ENCODE results near the gene KIAA1671. TPM values are rescaled to one million over a fixed set of nuclear protein-coding genes. Genes with fewer than 3 reads are reported as not detected.

The KIAA1671 gene
- total RNA-seq, 1 experiment from 2014 or later = 63.1 TPM

DNA sequence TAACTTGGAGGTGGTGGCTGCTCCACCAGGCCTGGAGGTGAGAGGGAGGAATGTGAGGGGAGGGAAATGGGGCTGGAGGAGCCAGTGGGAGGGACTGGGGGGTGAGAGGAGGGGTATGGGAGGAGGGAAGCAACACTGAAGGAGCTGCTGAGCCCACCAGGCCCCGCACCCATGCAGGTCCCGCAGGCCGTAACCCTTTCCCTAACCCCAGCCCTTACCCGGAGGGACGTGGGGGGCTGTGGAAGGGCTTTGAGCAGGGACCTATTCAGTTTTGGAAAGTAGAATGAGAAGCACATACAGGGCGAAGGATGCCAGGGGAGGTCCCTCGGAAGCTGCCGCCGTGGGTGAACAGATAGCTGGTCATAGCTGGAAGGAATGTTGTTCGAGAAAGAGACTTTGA lies 213.3 kb downstream of the KIAA1671 start:
- Mint-ChIP-seq H3K9me3 (ENCODE audit: low read depth, unreplicated experiment) (no peaks in the 10 kb centered on the region), H3K27ac (ENCODE audit: unreplicated experiment) (no peak overlapping the region), H3K4me1 (ENCODE audit: low read depth, unreplicated experiment) (peaks cover 55% of the 10 kb centered on the region), H3K36me3 (ENCODE audit: insufficient read depth, unreplicated experiment) (peaks cover 16% of the 10 kb centered on the region), H3K27me3 (ENCODE audit: unreplicated experiment) (no peaks in the 10 kb centered on the region), H3K4me3 (ENCODE audit: low read depth, unreplicated experiment) (no peak overlapping the region)
- no TSS peak for BruUV-seq (replicated peaks)
- TF ChIP-seq, protein P1, sequence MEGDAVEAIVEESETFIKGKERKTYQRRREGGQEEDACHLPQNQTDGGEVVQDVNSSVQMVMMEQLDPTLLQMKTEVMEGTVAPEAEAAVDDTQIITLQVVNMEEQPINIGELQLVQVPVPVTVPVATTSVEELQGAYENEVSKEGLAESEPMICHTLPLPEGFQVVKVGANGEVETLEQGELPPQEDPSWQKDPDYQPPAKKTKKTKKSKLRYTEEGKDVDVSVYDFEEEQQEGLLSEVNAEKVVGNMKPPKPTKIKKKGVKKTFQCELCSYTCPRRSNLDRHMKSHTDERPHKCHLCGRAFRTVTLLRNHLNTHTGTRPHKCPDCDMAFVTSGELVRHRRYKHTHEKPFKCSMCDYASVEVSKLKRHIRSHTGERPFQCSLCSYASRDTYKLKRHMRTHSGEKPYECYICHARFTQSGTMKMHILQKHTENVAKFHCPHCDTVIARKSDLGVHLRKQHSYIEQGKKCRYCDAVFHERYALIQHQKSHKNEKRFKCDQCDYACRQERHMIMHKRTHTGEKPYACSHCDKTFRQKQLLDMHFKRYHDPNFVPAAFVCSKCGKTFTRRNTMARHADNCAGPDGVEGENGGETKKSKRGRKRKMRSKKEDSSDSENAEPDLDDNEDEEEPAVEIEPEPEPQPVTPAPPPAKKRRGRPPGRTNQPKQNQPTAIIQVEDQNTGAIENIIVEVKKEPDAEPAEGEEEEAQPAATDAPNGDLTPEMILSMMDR (IDR thresholded peaks at IDR 0.05; ENCODE audit: unreplicated experiment) = no peak
- intact Hi-C loops (cut with micrococcal nuclease; ENCODE audit: unreplicated experiment) = no loop called here
- DNase-seq = no peak
- CTCF ChIA-PET = interaction anchor here (0.6 to 2.6 kb wide), 2 partner anchors 45 to 53 kb away, joined by 3 to 8 read pairs; no protein-coding TSS in a partner anchor

DNA sequence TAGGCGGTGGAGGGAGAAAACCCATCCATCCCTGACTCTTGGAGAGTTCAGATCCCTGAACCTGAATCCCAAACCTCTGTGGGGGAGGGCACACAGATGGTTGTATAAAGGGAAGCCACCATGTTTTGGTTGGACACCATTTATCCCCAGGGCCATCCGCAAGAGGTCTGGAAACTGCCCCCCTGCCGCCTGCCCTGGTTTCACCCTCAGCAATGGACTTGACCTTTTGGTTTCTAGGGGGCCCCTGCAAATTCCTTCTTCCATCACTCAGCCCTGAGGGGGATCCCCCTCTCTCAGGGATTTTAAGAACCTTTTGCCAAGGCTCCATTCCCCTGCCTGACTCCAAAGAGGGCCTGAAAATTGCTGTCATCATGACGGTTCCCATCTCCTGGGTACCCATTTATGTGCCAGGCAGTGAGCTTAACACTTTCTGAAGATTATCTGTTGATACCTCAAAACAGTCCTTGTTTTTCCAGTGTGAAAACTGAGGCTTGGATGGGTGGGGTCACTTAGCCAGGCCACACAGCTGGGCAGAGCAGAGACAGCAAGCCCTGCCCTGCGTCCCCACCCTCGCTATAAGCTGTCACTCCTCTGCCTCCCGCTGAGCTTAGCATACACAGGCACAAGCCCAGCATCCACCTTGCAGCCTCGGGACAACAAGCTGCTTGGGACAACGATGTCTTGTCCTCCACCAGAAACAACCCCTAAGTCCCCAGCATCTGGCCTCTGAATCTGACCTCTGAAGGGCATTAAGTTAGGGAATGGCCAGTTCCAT lies 213.9 kb downstream of the KIAA1671 start:
- CTCF ChIA-PET = interaction anchor here (0.5 to 2.6 kb wide), 6 partner anchors 24 to 555 kb away, joined by 3 to 12 read pairs (median 4); no protein-coding TSS in a partner anchor
- Mint-ChIP-seq H3K27ac (ENCODE audit: unreplicated experiment) (no peak overlapping the region), H3K27me3 (ENCODE audit: unreplicated experiment) (no peaks in the 10 kb centered on the region), H3K4me3 (ENCODE audit: low read depth, unreplicated experiment) (no peak overlapping the region), H3K4me1 (ENCODE audit: low read depth, unreplicated experiment) (peaks cover 55% of the 10 kb centered on the region), H3K36me3 (ENCODE audit: insufficient read depth, unreplicated experiment) (peaks cover 18% of the 10 kb centered on the region), H3K9me3 (ENCODE audit: low read depth, unreplicated experiment) (no peaks in the 10 kb centered on the region)
- DNase-seq = no peak
- BruUV-seq (replicated peaks) = no TSS peak
- TF ChIP-seq, protein P1 (IDR thresholded peaks at IDR 0.05; ENCODE audit: unreplicated experiment) = no peak
- intact Hi-C loops (cut with micrococcal nuclease; ENCODE audit: unreplicated experiment) = no loop called here

DNA sequence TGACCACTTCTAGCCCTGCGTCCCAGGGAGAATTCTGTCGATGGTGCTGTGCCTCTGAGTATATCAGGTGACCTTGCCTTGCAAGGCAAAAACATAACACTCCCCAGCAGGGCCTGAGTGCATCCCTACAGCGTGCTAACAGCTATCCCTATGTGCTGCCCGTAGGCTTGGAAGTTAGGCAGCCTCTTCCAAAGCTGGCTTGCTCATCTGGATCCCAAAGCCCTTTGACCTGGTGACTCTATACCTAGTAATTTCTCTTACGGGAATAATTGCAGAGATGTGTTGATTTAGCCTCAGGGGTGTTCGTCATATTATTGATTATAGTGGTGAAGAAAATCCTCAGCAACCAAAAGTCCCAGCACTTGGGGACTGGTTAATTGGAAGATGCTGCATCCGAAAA lies 214.6 kb downstream of the KIAA1671 start:
- peak; percentile 16 for DNase-seq
- intact Hi-C loops (cut with micrococcal nuclease; ENCODE audit: unreplicated experiment) = no loop called here
- peak overlapping the region; percentile 61 for H3K27ac Mint-ChIP-seq (ENCODE audit: unreplicated experiment)
- peaks cover 18% of the 10 kb centered on the region for H3K36me3 Mint-ChIP-seq (ENCODE audit: insufficient read depth, unreplicated experiment)
- BruUV-seq (replicated peaks) = no TSS peak
- CTCF ChIA-PET = interaction anchor here (0.5 to 2.6 kb wide), 6 partner anchors 24 to 555 kb away, joined by 3 to 12 read pairs (median 4); no protein-coding TSS in a partner anchor
- H3K27me3 Mint-ChIP-seq (ENCODE audit: unreplicated experiment) = no peaks in the 10 kb centered on the region
- H3K4me1 Mint-ChIP-seq (ENCODE audit: low read depth, unreplicated experiment) = peaks cover 55% of the 10 kb centered on the region
- H3K4me3 Mint-ChIP-seq (ENCODE audit: low read depth, unreplicated experiment) = peak overlapping the region; percentile 14
- no peaks in the 10 kb centered on the region for H3K9me3 Mint-ChIP-seq (ENCODE audit: low read depth, unreplicated experiment)
- TF ChIP-seq, protein P1 (IDR thresholded peaks at IDR 0.05; ENCODE audit: unreplicated experiment) = no peak

DNA sequence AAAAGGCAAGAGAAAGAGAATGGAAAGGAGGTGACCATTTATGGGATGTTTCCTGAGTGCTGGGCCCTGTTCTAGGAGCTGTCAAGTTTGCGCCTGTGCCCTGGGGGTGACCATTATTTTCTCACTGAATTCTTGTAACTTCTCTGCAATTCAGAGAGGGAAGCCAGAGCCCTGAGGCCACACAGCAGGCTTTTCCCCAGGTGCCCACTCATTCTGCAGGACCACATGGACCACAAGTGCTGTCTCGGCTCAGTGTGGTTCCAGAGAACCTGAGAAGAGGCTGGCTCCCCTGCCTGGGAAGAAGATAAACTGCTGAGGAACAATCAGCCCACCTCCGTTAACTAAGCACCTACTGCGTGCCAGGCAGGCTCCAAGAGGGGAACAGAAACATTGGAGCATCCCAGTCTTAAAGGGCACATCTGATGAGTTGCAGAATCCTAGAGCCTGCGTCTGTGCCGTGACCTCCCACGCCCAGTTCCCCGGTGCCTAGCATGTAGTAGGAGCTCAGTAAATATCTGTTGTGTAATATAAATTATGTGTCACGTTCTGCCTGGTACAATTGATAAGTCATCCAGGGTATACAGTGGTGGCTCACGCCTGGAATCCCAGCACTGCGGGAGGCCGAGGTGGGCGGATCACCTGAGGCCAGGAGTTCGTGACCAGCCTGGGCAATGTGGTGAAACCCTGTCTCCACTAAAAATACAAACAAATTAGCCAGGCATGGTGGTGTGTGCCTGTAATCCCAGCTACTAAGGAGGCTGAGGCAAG lies 215.5 kb downstream of the KIAA1671 start:
- H3K4me1 Mint-ChIP-seq (ENCODE audit: low read depth, unreplicated experiment) = peaks cover 55% of the 10 kb centered on the region
- TF ChIP-seq, protein P1 (IDR thresholded peaks at IDR 0.05; ENCODE audit: unreplicated experiment) = no peak
- no TSS peak for BruUV-seq (replicated peaks)
- intact Hi-C loops (cut with micrococcal nuclease; ENCODE audit: unreplicated experiment) = no loop called here
- H3K27me3 Mint-ChIP-seq (ENCODE audit: unreplicated experiment) = no peaks in the 10 kb centered on the region
- H3K9me3 Mint-ChIP-seq (ENCODE audit: low read depth, unreplicated experiment) = no peaks in the 10 kb centered on the region
- H3K4me3 Mint-ChIP-seq (ENCODE audit: low read depth, unreplicated experiment) = peak overlapping the region; percentile 14
- DNase-seq = peak; percentile 30
- H3K27ac Mint-ChIP-seq (ENCODE audit: unreplicated experiment) = peak overlapping the region; percentile 61
- CTCF ChIA-PET = interaction anchor here (1.3 to 2.7 kb wide), 3 partner anchors 34 to 88 kb away, joined by 3 to 15 read pairs (median 3); no protein-coding TSS in a partner anchor
- peaks cover 18% of the 10 kb centered on the region for H3K36me3 Mint-ChIP-seq (ENCODE audit: insufficient read depth, unreplicated experiment)
